ENCODE results near the gene SPTLC2. TPM values are rescaled to one million over a fixed set of nuclear protein-coding genes. Genes with fewer than 3 reads are reported as not detected.
A peak's percentile ranks its signal among the peaks of the same experiment; 100 is the strongest.
"Not testable (repeated sequence)": the region's sequence is repeated elsewhere in the genome, so short reads cannot be mapped to it uniquely, and the experiment has no call there.

SPTLC2 gene
- total RNA-seq, 1 donor from 2014 or later, result 28.1 TPM

GRCh38 chr14:77599889-77600288, 16.5 kb downstream of the SPTLC2 start:
- H3K36me3 Mint-ChIP-seq (ENCODE audit: unreplicated experiment), result peaks cover 8% of the 10 kb centered on the region
- no peaks in the 10 kb centered on the region for H3K27me3 Mint-ChIP-seq (ENCODE audit: unreplicated experiment)
- TF ChIP-seq CTCF (IDR thresholded peaks at IDR 0.05), result no peak
- DNase-seq (ENCODE audit: extremely low spot score, unreplicated experiment), result no peak
- H3K4me1 Mint-ChIP-seq (ENCODE audit: unreplicated experiment), result peaks cover 32% of the 10 kb centered on the region
- no peak overlapping the region for H3K4me3 Mint-ChIP-seq (ENCODE audit: unreplicated experiment)
- H3K9me3 Mint-ChIP-seq (ENCODE audit: unreplicated experiment), result no peaks in the 10 kb centered on the region
- H3K27ac Mint-ChIP-seq (ENCODE audit: unreplicated experiment), result peak overlapping the region; percentile 60

GRCh38 chr14:77598366-77599070, 17.9 kb downstream of the SPTLC2 start:
- Mint-ChIP-seq H3K27me3 (ENCODE audit: unreplicated experiment) (no peaks in the 10 kb centered on the region), H3K4me1 (ENCODE audit: unreplicated experiment) (peaks cover 40% of the 10 kb centered on the region), H3K4me3 (ENCODE audit: unreplicated experiment) (no peak overlapping the region), H3K27ac (ENCODE audit: unreplicated experiment) (peak overlapping the region; percentile 13), H3K9me3 (ENCODE audit: unreplicated experiment) (no peaks in the 10 kb centered on the region), H3K36me3 (ENCODE audit: unreplicated experiment) (peaks cover 10% of the 10 kb centered on the region)
- no peak for DNase-seq (ENCODE audit: extremely low spot score, unreplicated experiment)
- TF ChIP-seq CTCF (IDR thresholded peaks at IDR 0.05), result no peak

- DNase-seq (ENCODE audit: extremely low spot score, unreplicated experiment), result no peak
- Mint-ChIP-seq H3K27ac (ENCODE audit: unreplicated experiment) (peak overlapping the region; percentile 98), H3K4me3 (ENCODE audit: unreplicated experiment) (peak overlapping the region; percentile 67)
These were observed 22.9 kb downstream of the SPTLC2 start for GRCh38 chr14:77593501-77593961.

GRCh38 chr14:77590845-77591485, 25.5 kb downstream of the SPTLC2 start:
- Mint-ChIP-seq H3K4me3 (ENCODE audit: unreplicated experiment) (no peak overlapping the region), H3K27me3 (ENCODE audit: unreplicated experiment) (no peaks in the 10 kb centered on the region), H3K4me1 (ENCODE audit: unreplicated experiment) (peaks cover 20% of the 10 kb centered on the region), H3K36me3 (ENCODE audit: unreplicated experiment) (peaks cover 7% of the 10 kb centered on the region), H3K27ac (ENCODE audit: unreplicated experiment) (no peak overlapping the region), H3K9me3 (ENCODE audit: unreplicated experiment) (no peaks in the 10 kb centered on the region)
- DNase-seq (ENCODE audit: extremely low spot score, unreplicated experiment), result no peak
- no peak for TF ChIP-seq CTCF (IDR thresholded peaks at IDR 0.05)

More at GRCh38 chr14:77593501-77593961, 22.9 kb downstream of the SPTLC2 start:
- TF ChIP-seq CTCF (IDR thresholded peaks at IDR 0.05), result no peak
- Mint-ChIP-seq H3K36me3 (ENCODE audit: unreplicated experiment) (peaks cover 10% of the 10 kb centered on the region), H3K27me3 (ENCODE audit: unreplicated experiment) (no peaks in the 10 kb centered on the region), H3K9me3 (ENCODE audit: unreplicated experiment) (no peaks in the 10 kb centered on the region), H3K4me1 (ENCODE audit: unreplicated experiment) (peaks cover 25% of the 10 kb centered on the region)

- H3K36me3 Mint-ChIP-seq (ENCODE audit: unreplicated experiment), result no peaks in the 10 kb centered on the region
- H3K9me3 Mint-ChIP-seq (ENCODE audit: unreplicated experiment), result no peaks in the 10 kb centered on the region
- no peak for DNase-seq (ENCODE audit: extremely low spot score, unreplicated experiment)
- H3K4me1 Mint-ChIP-seq (ENCODE audit: unreplicated experiment), result peaks cover 20% of the 10 kb centered on the region
- no peaks in the 10 kb centered on the region for H3K27me3 Mint-ChIP-seq (ENCODE audit: unreplicated experiment)
- H3K27ac Mint-ChIP-seq (ENCODE audit: unreplicated experiment), result no peak overlapping the region
- TF ChIP-seq CTCF (IDR thresholded peaks at IDR 0.05), result no peak
- no peak overlapping the region for H3K4me3 Mint-ChIP-seq (ENCODE audit: unreplicated experiment)
These were observed 27.3 kb downstream of the SPTLC2 start for GRCh38 chr14:77589099-77589498.

- peaks cover 14% of the 10 kb centered on the region for H3K4me1 Mint-ChIP-seq (ENCODE audit: unreplicated experiment)
- not testable (repeated sequence) for DNase-seq (ENCODE audit: extremely low spot score, unreplicated experiment); H3K9me3 Mint-ChIP-seq (ENCODE audit: unreplicated experiment); H3K27ac Mint-ChIP-seq (ENCODE audit: unreplicated experiment); H3K4me3 Mint-ChIP-seq (ENCODE audit: unreplicated experiment); H3K36me3 Mint-ChIP-seq (ENCODE audit: unreplicated experiment); H3K27me3 Mint-ChIP-seq (ENCODE audit: unreplicated experiment)
These were observed 27.9 kb downstream of the SPTLC2 start for GRCh38 chr14:77588411-77589025.
